B cell (primary cell): ENCODE results near the gene CPB2. TPM values are rescaled to one million over a fixed set of nuclear protein-coding genes. Genes with fewer than 3 reads are reported as not detected.

ENCODE experiments used
- ATAC-seq: fragments of 200-7000 bp; cut with Tn5 transposase; one replicate; pipeline ENCODE4 v1.10.0; 2021; ENCODE audit warnings: low read depth, mild to moderate bottlenecking, moderate number of reproducible peaks, moderate library complexity
- CTCF ChIA-PET: fragments of 350-600 bp; sonication (Branson Sonifier 250); formaldehyde crosslinking; loops from one replicate; lab custom pipeline; 2021; ENCODE audit warnings: antibody characterized with exemption, inconsistent platforms; lab: Charles Lee
- POLR2A ChIA-PET: fragments of 350-600 bp; sonication (Branson Sonifier 250); formaldehyde crosslinking; loops from one replicate; lab custom pipeline; 2021; ENCODE audit warnings: antibody characterized with exemption; lab: Charles Lee
- DNase-seq: peaks from one replicate; pipeline ENCODE4 v3.0.0; 2013
- H2AFZ ChIP-seq: 2 replicates; pipeline ENCODE4 v1.6.1; 2012; ENCODE audit warnings: mild to moderate bottlenecking, low read depth, low read length; ENCODE audit not compliant: insufficient read depth, poor library complexity, severe bottlenecking
- H3K27ac ChIP-seq, 2 donors: 1 replicate in 1 of 2; 2 replicates in 1 of 2; pipeline ENCODE4 v1.5.1; 2012 to 2013; ENCODE audit warnings: low read length in 2 of 2, mild to moderate bottlenecking in 2 of 2, moderate library complexity in 1 of 2
- H3K27me3 ChIP-seq, 4 experiments: fragments of 200-600 bp in 1 of 4; sonication (generic) in 1 of 4; replicated peaks in 1 of 4; 1 replicate in 2 of 4; 2 replicates in 2 of 4; pipeline versions ENCODE4 v1.6.1 to v1.7.0; 2013 to 2016; ENCODE audit warnings: low read length in 3 of 4, mild to moderate bottlenecking in 2 of 4, mixed read lengths in 1 of 4, moderate library complexity in 1 of 4; ENCODE audit not compliant: insufficient read depth in 4 of 4, control insufficient read depth in 3 of 4; ENCODE audit errors: control extremely low read depth in 1 of 4
- H3K36me3 ChIP-seq, 2 experiments: replicated peaks in 1 of 2; 1 replicate in 1 of 2; 2 replicates in 1 of 2; pipeline versions ENCODE4 v1.6.1 to v1.7.1; 2013; ENCODE audit warnings: low read length in 1 of 2; ENCODE audit not compliant: insufficient read depth in 2 of 2, control insufficient read depth in 1 of 2; ENCODE audit errors: control extremely low read depth in 1 of 2, extremely low read depth in 1 of 2
- H3K4me1 ChIP-seq, 2 donors: fragments of 200-600 bp in 1 of 2; sonication (generic) in 1 of 2; 1 replicate in 1 of 2; 2 replicates in 1 of 2; pipeline versions ENCODE4 v1.5.1 to v1.6.1; 2013 to 2017; ENCODE audit warnings: low read length in 2 of 2; ENCODE audit not compliant: control insufficient read depth in 2 of 2, insufficient read depth in 2 of 2
- H3K4me2 ChIP-seq: replicated peaks from 2 replicates; pipeline ENCODE3; 2012; ENCODE audit warnings: mild to moderate bottlenecking, low read depth, low read length; ENCODE audit not compliant: poor library complexity, severe bottlenecking
- H3K4me3 ChIP-seq, 5 experiments: fragments of 200-600 bp in 1 of 5; sonication (generic) in 1 of 5; 1 replicate in 3 of 5; 2 replicates in 2 of 5; pipeline versions ENCODE4 v1.5.1 to v1.7.0; 2011 to 2016; ENCODE audit warnings: low read length in 4 of 5, mild to moderate bottlenecking in 4 of 5, low read depth in 2 of 5, control low read depth in 1 of 5, moderate library complexity in 1 of 5; ENCODE audit not compliant: insufficient read depth in 1 of 5; ENCODE audit errors: control extremely low read depth in 1 of 5, extremely low read depth in 1 of 5
- H3K79me2 ChIP-seq: fragments of 200-600 bp; sonication (generic); one replicate; pipeline ENCODE4 v1.6.0; 2016; ENCODE audit warnings: low read length; ENCODE audit not compliant: control insufficient read depth, insufficient read depth
- H3K9ac ChIP-seq: fragments of 200-600 bp; sonication (generic); 2 replicates; pipeline ENCODE4 v1.6.1; 2017; ENCODE audit warnings: mild to moderate bottlenecking, low read length, moderate library complexity
- H3K9me3 ChIP-seq, 3 donors: one replicate each; pipeline versions ENCODE4 v1.6.1 to v1.7.1; 2013; ENCODE audit warnings: low read length in 2 of 3; ENCODE audit not compliant: control insufficient read depth in 2 of 3, insufficient read depth in 1 of 3; ENCODE audit errors: control extremely low read depth in 1 of 3
- H4K20me1 ChIP-seq: 2 replicates; pipeline ENCODE4 v1.6.0; 2012; ENCODE audit warnings: mild to moderate bottlenecking, low read length; ENCODE audit not compliant: insufficient read depth, control insufficient read depth, poor library complexity, severe bottlenecking
- H3K27ac Mint-ChIP-seq: one replicate; pipeline ENCODE4 v1.8.0; 2021; ENCODE audit warnings: mixed read lengths
- H3K27me3 Mint-ChIP-seq: one replicate; pipeline ENCODE4 v1.8.0; 2021; ENCODE audit warnings: mixed read lengths
- H3K4me1 Mint-ChIP-seq: one replicate; pipeline ENCODE4 v1.8.0; 2021; ENCODE audit warnings: mixed read lengths
- H3K4me3 Mint-ChIP-seq: one replicate; pipeline ENCODE4 v1.8.0; 2021; ENCODE audit warnings: mixed read lengths
- H3K9me3 Mint-ChIP-seq: one replicate; pipeline ENCODE4 v1.8.0; 2022; ENCODE audit warnings: mixed read lengths; ENCODE audit not compliant: insufficient read depth
- CTCF ChIP-seq: fragments of 200-600 bp; IDR thresholded peaks from one replicate; pipeline ENCODE4 v1.8.0; 2022; ENCODE audit warnings: antibody characterized with exemption, mild to moderate bottlenecking
- EZH2 ChIP-seq: IDR thresholded peaks from 2 replicates; pipeline ENCODE4 v1.6.1; 2012; ENCODE audit warnings: borderline replicate concordance, low read depth, mild to moderate bottlenecking, moderate library complexity, low read length; ENCODE audit not compliant: insufficient read depth, poor library complexity, severe bottlenecking
- WGBS: methylation state at CpG from one replicate; pipeline ENCODE4 v1.1.5; 2013; ENCODE audit warnings: missing lambda C conversion rate; ENCODE audit not compliant: insufficient coverage; 5-methylcytosine and 5-hydroxymethylcytosine counted together
- intact Hi-C: fragments of 100-400 bp; cut with micrococcal nuclease; formaldehyde crosslinking; loops from one replicate; pipeline ENCODE4 v1.10.0; 2022
- polyA plus RNA-seq: library from polyadenylated mRNA; depleted of rRNA; stranded (reverse); fragments of >200 nt; gene quantifications from 2 replicates; pipeline ENCODE4 v1.2.3, GENCODE V29; 2012
- total RNA-seq, 2 donors: library from RNA; stranded (reverse); fragments of 120-200 nt in 1 of 2; gene quantifications; 1 replicate in 1 of 2; 2 replicates in 1 of 2; pipeline versions ENCODE4 v1.2.3 to v1.2.4, GENCODE V29; 2013 to 2022

CPB2 gene
- total and polyA plus RNA-seq, 2 donors (not counting 1 experiment from before 2014, with no cell fraction given): not detected

- TF ChIP-seq CTCF (peak; percentile 65), EZH2 (no peak)
- WGBS: under 1% methylated on average over 51 of the region's 57 CpGs
- ATAC-seq (peak; percentile 99), DNase-seq (peak; percentile 95)
- no peaks in the 10 kb centered on the region for H3K9me3 Mint-ChIP-seq
- peaks cover 33% of the 10 kb centered on the region for H3K4me1 Mint-ChIP-seq
- peaks cover 0 to 3% (median 0%) of the 10 kb centered on the region in 4 experiments for H3K27me3 ChIP-seq
- H3K9ac ChIP-seq: peak within 1 kb of the TSS; percentile 80
- peak within 1 kb of the TSS; percentile 84 to 95 (median 88) for H3K4me3 ChIP-seq
- H3K4me3 Mint-ChIP-seq: peak within 1 kb of the TSS; percentile 96
- peak within 1 kb of the TSS; percentile 95 for H3K27ac Mint-ChIP-seq
- H3K36me3 ChIP-seq: no peaks in the 10 kb centered on the region
- CTCF ChIA-PET: interaction anchor here (0.7 to 1.1 kb wide), 2 partner anchors 41 to 74 kb away, joined by 3 read pairs; no protein-coding TSS in a partner anchor
- H3K27me3 Mint-ChIP-seq: peaks cover 6% of the 10 kb centered on the region
- peak within 1 kb of the TSS; percentile 76 for H3K4me2 ChIP-seq
- POLR2A ChIA-PET: interaction anchor here (0.5 to 0.6 kb wide), 3 partner anchors 499 to 1059 kb away, joined by 3 to 5 read pairs (median 3); no protein-coding TSS in a partner anchor
- peak within 1 kb of the TSS; percentile 83 for H2AFZ ChIP-seq
- H3K9me3 ChIP-seq: no peaks in the 10 kb centered on the region
- H4K20me1 ChIP-seq: peaks cover 17% of the 10 kb centered on the region
- peaks cover 19 to 26% of the 10 kb centered on the region in 2 donors for H3K4me1 ChIP-seq
- peak within 1 kb of the TSS; percentile 89 to 96 for H3K27ac ChIP-seq
- peaks cover 43% of the 10 kb centered on the region for H3K79me2 ChIP-seq
- intact Hi-C loops: loop anchor here (1.0 to 10.0 kb wide), 9 partner anchors 75 to 1952 kb away; partner anchors contain the start of genes COG3, ESD, LRRC63 and SUCLA2
Observed at GRCh38 chr13:46052319-46053161, 52.3 kb downstream of the CPB2 start, which contains the start of gene ZC3H13. ZC3H13 (minus strand) TSS chr13:46052746; CDS start chr13:46045507, 7,239 bp downstream.
